ENCODE measurements around the gene CDIP1.

Gene CDIP1

DNA sequence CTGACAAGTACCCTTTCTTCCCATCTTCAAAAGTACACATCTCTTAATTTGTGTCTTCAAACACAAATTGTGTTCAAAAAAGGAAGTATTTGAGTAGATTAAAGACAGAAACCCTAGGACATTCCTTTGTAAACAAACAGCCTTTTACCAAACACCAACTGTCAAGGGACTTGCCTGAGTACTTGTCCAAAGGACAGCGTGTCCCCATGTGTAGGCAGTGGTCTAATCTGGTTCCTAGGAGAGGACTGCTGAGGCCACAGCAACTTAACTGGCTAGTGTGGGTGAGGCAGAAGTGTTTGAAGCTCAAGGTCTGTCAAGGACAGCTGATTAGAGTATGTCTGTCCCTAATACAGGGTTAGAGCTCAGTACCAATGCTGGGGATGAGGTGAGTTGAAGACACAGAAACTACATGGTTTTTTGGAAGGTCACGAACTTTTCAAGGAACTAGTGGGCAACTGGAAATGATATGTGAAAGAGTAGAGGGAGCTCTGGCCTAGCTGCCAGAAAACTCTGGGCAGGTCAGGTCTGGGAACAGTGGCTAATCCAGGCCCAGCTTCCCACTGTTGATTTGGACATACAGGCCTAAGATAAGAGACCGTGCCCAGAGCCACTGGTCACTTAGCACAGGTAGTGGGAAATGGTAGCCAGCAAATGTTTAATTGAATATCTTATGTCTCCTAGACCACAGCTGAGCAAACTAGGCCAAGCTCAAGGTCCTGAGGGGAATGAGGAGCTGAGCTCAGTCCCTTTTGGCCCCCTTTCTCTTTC, 52.3 kb downstream of the CDIP1 start:
- TF ChIP-seq, protein P1, sequence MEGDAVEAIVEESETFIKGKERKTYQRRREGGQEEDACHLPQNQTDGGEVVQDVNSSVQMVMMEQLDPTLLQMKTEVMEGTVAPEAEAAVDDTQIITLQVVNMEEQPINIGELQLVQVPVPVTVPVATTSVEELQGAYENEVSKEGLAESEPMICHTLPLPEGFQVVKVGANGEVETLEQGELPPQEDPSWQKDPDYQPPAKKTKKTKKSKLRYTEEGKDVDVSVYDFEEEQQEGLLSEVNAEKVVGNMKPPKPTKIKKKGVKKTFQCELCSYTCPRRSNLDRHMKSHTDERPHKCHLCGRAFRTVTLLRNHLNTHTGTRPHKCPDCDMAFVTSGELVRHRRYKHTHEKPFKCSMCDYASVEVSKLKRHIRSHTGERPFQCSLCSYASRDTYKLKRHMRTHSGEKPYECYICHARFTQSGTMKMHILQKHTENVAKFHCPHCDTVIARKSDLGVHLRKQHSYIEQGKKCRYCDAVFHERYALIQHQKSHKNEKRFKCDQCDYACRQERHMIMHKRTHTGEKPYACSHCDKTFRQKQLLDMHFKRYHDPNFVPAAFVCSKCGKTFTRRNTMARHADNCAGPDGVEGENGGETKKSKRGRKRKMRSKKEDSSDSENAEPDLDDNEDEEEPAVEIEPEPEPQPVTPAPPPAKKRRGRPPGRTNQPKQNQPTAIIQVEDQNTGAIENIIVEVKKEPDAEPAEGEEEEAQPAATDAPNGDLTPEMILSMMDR (IDR thresholded peaks at IDR 0.05; ENCODE audit: low read length, missing control alignments), result no peak
- no peak overlapping the region for H3K4me3 ChIP-seq (replicated peaks; ENCODE audit: low read depth, low read length)
- no peak for DNase-seq (ENCODE audit: low read depth)

DNA sequence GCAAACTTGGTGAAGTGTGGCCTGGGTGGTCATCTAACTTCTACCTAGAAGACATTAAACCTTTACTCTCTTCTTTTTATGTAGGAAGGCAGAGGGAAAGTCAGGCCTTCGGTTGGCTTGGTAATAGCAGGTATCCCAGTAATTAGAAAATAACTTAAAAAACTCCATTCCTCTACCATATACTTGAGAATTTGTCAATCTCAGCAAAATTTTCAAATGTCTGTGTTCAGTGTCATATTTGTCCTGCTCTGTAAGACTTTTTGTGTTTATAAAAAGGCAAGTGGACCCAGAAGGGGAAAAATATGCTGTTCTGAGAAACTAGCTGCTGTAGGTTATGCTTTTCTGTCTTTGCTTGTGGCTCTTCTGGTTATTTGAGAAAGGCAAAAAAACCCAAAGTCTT, 56.6 kb downstream of the CDIP1 start:
- DNase-seq (ENCODE audit: low read depth), result no peak
- no peak overlapping the region for H3K4me3 ChIP-seq (replicated peaks; ENCODE audit: low read depth, low read length)
- TF ChIP-seq, protein P1 (IDR thresholded peaks at IDR 0.05; ENCODE audit: low read length, missing control alignments), result no peak

DNA sequence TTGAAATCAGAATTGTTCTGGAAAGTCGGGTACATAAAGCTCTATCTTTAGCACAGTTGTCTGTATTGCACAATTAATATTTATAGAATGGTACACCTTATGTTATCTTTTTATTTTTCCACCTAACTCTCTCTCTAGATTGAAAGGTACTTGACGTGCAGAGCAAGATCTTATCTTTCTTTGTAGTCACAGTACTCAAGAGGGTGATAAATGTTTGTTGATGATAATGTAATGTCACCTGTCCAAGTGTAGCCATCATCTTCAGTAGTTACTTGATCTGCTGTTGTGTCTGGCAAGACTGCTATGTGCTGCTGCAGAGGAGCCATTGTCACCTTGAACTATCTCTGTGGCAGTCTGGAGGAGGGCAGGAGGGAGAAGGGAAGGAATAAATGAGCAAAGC, 57.0 kb downstream of the CDIP1 start:
- DNase-seq (ENCODE audit: low read depth), result no peak
- no peak overlapping the region for H3K4me3 ChIP-seq (replicated peaks; ENCODE audit: low read depth, low read length)
- TF ChIP-seq, protein P1 (IDR thresholded peaks at IDR 0.05; ENCODE audit: low read length, missing control alignments), result no peak

DNA sequence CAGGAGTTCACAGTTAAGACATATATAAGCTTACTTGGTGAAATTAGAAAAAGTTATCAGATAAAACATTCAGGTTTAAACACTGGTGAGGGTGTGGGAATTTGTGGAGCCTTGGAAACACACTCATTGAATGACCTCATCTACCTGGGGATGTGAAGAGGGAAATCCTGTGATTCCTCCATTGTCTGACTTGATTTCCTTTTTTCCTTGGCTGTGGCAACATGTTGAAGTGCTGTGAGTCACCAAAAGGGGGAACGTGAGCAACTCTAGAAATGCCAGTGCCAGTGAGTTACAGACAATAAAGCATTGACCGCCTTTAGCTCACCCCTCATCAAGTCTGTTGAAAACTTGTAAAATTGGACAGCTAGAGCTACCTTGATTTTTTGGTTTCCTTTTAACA, 60.6 kb downstream of the CDIP1 start:
- DNase-seq (ENCODE audit: low read depth), result peak; percentile 66
- H3K4me3 ChIP-seq (replicated peaks; ENCODE audit: low read depth, low read length), result no peak overlapping the region
- TF ChIP-seq, protein P1 (IDR thresholded peaks at IDR 0.05; ENCODE audit: low read length, missing control alignments), result peak; percentile 44

DNA sequence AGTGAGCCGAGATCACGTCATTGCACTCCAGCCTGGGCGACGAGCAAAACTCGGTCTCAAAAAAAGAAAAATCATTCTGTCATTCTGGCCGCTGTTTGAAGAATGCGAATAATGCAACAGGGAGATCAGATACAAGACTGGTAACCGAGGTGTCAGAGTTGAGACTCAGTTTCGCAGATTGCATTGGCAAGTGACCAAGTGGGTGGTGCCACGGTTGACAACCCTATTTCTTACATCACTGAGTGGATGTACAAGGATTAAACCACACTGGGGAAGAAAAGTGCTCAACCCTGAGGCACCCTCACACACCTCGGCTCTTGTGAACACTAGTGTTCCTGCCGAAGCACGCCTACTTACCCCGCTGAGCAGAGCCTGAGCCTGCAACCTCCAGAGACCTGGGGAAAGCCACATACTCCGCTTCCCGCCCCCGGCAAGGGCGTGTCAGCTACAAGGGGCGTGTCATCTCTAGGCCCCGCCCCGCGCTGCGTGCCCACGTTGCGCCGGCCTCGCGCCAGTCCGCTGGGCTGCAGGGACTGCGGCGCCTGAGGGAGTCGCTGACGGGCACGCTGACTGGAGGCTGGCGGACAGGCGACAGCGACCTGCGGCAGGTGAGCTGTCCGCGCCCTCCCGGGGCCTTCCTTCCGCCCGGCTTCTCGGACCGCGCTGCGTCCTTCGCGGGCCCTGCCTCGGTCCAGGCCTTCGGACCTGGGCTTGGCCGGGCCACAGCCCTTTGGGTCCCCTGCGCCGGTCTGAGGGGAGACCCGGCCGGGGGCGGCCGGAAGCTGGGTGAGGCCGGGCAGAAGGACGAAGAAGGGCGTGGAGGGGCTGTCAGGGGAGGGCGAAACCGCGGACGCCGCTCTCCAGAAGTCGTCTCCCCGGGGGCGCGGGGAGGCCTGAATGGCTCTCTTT, 62.4 kb downstream of the CDIP1 start, which contains the start of gene HMOX2:
Gene HMOX2 (plus strand): TSS at position 519 of the 909 bp plus-strand sequence. CDS start 29,127 bp downstream, outside the sequence.
- TF ChIP-seq, protein P1 (IDR thresholded peaks at IDR 0.05; ENCODE audit: low read length, missing control alignments), result peak; percentile 13
- H3K4me3 ChIP-seq (replicated peaks; ENCODE audit: low read depth, low read length), result peak within 1 kb of the TSS; percentile 84
- peak; percentile 91 for DNase-seq (ENCODE audit: low read depth)

DNA sequence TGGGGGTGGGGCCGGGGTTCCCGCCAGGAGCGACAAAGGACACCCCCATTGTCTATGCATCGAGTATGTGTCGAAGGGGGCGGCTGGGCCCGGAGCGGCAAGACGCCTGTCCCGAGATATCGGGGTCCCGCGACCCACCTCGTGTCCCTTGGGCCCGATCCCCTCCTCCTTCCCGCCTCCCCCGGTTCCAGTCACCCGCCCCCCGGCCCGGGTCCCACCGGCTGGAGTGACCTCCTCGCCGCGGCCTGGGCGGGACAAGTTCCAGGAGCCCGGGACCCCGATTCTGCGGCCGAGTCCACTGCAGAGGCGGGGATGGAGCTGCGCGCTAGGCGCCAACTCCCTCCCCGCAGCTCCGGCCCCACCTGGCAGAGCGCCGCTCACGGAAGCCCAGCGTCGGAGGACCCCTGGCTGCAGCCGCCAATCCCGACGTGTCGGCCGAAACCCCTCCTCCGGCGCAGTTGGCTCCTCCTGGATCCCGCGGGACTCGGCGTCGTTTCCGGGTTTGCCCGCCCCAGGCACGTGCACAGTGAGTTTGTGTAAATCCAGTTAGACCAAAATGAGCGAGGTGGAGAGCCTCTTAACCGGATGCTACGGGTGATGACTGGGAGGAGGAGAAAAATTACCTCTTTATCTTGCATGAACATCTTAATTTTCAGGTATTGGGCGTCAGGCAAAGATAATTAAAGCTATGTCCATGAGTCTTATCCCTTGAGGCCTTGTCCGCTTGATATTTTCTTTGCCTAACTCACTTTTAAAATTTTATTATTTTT, 64.2 kb downstream of the CDIP1 start, which contains the start of gene NMRAL1:
Gene NMRAL1 (minus strand): TSS at position 434 of the 770 bp plus-strand sequence. CDS start 493 bp downstream, outside the sequence.
- TF ChIP-seq, protein P1 (IDR thresholded peaks at IDR 0.05; ENCODE audit: low read length, missing control alignments), result no peak
- peak; percentile 92 for DNase-seq (ENCODE audit: low read depth)
- peak within 1 kb of the TSS; percentile 73 for H3K4me3 ChIP-seq (replicated peaks; ENCODE audit: low read depth, low read length)
